GM21447 (cell line): ENCODE measurements around the gene MINPP1.
A peak's percentile ranks its signal among the peaks of the same experiment; 100 is the strongest.
"Not testable (repeated sequence)": the region's sequence is repeated elsewhere in the genome, so short reads cannot be mapped to it uniquely, and the experiment has no call there.

Experiments
- ATAC-seq: cut with Tn5 transposase; IDR thresholded peaks from one replicate; pipeline ENCODE4 v1.9.1; 2021; ENCODE audit not compliant: unreplicated experiment

The MINPP1 gene, protein sequence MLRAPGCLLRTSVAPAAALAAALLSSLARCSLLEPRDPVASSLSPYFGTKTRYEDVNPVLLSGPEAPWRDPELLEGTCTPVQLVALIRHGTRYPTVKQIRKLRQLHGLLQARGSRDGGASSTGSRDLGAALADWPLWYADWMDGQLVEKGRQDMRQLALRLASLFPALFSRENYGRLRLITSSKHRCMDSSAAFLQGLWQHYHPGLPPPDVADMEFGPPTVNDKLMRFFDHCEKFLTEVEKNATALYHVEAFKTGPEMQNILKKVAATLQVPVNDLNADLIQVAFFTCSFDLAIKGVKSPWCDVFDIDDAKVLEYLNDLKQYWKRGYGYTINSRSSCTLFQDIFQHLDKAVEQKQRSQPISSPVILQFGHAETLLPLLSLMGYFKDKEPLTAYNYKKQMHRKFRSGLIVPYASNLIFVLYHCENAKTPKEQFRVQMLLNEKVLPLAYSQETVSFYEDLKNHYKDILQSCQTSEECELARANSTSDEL

DNA sequence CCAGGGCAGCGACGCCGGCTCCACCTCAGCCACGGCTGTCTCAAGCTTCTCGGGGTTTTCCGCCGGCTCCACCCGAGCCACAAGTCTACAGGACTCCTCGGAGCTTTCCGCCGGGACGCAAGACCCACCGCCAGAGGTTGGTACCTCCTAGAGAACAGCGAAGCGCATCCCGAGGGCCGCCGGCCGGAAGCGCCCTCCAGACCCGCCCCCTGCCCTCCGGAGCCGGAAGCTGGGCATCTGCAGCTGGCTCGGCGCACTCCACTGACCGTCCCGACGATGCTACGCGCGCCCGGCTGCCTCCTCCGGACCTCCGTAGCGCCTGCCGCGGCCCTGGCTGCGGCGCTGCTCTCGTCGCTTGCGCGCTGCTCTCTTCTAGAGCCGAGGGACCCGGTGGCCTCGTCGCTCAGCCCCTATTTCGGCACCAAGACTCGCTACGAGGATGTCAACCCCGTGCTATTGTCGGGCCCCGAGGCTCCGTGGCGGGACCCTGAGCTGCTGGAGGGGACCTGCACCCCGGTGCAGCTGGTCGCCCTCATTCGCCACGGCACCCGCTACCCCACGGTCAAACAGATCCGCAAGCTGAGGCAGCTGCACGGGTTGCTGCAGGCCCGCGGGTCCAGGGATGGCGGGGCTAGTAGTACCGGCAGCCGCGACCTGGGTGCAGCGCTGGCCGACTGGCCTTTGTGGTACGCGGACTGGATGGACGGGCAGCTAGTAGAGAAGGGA, at the start of gene MINPP1:
MINPP1 (plus strand) TSS at position 254 of the 726 bp plus-strand sequence; CDS start at position 277, 23 bp downstream.
- ATAC-seq, result peak; percentile 82

DNA sequence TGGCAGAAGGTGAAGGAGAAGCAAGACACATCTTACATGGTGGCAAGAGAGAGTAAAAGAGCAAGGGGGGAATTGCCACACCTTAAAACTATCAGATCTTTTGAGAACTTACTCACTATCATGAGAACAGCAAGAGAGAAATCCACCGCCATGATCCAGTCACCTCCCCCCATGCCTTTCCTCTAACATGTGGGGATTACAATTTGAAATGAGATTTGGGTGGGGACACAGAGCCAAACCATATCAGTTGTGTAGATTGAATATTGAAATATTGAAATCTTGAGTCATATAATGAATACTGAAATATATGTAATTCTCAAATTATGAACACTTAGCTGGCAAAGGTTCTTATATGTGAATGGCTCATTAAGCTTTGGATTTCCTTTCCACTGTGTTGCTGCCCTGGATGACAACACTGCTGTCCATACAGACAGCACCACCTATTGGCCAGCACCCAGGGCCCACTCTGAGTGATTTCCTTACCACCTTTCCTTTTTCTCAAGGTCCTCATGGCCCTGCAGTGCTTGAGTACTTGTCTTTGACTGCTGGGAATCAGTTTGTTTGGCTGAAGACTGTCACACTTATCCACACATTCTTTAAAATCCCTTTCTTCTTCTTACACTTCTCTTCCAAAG, 48.0 kb upstream of the MINPP1 start:
- not testable (repeated sequence) for ATAC-seq

DNA sequence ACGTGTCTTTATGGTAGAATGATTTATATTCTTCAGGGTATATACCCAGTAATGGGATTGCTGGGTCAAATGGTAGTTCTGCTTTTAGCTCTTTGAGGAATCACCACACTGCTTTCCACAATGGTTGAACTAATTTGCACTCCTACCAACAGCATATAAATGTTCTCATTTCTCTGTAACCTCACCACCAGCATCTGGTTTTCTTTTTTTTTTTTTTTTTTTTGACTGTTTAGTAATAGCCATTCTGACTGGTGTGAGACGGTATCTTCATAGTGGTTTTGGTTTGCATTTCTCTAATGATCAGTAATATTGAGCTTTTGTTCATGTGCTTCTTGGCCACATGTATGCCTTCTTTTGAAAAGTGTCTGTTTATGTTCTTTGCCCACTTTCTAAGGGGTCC, 42.9 kb upstream of the MINPP1 start:
- ATAC-seq, result not testable (repeated sequence)

DNA sequence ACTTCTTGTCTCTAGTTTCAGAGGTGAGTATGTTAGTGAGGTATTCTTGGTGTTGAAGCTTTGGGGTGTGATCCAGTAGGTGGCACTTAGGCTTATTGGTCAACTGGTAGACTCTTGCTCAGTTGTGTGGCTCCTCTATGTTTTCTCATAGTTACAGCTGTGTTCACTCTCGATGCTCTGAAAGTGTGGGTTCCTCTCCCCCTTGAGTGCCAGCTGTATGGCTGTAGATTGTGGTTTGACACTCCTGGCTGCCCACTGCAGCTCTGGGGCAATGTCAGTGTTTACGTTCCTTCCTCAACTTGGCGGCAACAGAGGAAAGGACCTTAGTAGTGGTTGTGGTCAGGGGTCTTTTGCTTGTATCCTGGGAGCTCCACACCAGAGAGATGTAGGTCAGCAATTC, 37.8 kb upstream of the MINPP1 start:
- ATAC-seq, result not testable (repeated sequence)

DNA sequence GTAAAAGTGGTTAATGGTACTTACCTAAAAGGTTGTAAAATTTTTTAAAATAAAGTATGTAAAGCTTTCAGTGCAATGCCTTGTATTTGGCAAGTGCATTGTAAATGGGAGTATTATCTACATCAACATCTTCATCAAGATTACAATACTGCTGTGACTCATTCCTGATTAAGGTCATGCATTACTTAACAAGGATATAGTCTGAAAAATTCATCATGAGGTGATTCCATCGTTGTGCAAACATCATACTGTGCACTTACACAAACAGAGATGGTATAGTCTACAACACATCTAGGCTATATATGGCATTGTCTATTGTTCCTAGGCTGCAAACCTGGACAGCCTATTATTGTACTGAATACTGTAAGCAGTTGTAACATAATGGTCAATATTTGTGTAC, 16.0 kb upstream of the MINPP1 start:
- ATAC-seq, result not testable (repeated sequence)

DNA sequence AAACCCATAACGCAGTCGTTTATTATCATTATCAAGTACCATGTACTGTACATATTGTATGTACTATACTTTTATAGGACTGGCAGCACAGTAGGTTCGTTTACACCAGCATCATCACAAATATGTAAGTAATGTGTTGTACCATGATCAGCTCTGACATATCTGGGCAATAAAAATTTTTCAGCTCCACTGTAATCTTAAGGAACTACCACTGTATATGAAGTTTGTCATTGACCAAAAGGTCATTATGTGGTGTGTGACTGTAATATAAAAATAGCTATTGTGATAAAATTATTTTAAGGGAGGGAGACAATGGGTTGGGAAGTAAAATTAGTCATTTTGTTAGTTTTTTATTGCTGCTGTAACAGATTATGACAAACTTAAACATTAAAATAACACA, 14.4 kb upstream of the MINPP1 start:
- ATAC-seq, result not testable (repeated sequence)

DNA sequence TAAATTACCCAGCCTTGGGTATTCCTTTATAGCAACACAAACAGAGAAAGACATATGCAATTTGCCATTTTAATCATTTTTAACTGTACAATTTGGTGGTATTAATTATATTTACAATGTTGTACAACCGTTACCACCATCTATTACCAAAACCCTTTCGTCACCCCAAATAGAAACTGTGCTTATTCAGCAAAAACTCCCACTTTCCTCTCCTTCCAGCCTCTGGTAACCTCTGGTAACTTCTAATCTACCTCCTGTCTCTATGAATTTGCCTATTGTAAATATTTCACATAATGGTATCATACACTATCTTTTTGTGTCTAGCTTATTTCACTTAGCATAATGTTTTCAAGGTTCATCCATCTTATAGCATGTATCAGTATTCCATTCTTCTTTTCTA, 12.2 kb upstream of the MINPP1 start:
- ATAC-seq, result not testable (repeated sequence)

DNA sequence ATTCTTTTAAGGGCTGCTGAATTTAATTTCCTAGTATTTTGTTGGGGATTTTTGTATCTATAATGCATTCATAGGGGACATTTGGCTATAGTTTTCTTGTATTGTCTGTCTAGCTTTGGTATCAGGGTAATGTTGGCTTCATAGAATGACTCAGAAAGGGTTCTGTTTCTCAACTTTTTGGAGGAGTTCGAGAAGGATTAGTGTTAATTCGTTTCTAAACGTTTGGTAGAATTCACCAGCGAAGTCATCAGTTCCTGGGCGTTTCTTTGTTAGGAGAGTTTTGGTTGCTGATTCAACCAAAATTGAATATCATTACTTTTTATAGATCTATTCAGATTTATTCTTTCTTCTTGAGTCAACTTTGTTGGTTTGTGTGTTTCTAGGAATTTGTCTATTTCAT, 9.2 kb upstream of the MINPP1 start:
- ATAC-seq, result not testable (repeated sequence)

DNA sequence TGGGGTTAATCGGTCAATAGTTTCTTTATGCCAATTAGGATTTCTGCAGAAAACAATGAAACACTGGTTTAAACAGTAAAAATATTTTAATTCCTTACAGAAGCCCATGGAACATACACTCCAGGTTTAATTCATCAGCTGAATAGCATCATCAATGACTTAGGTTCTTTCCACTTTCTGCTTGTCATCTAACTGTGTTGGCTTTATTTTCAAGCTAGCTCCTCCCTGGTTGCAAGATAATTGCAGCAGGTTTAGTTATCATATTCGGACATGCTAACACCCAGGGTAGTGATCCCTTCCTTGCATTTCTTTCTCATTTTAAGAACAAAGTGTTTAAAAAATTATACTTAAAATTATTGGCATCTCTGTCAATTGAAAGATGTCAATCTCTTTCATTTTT, 7.3 kb upstream of the MINPP1 start:
- ATAC-seq, result not testable (repeated sequence)

DNA sequence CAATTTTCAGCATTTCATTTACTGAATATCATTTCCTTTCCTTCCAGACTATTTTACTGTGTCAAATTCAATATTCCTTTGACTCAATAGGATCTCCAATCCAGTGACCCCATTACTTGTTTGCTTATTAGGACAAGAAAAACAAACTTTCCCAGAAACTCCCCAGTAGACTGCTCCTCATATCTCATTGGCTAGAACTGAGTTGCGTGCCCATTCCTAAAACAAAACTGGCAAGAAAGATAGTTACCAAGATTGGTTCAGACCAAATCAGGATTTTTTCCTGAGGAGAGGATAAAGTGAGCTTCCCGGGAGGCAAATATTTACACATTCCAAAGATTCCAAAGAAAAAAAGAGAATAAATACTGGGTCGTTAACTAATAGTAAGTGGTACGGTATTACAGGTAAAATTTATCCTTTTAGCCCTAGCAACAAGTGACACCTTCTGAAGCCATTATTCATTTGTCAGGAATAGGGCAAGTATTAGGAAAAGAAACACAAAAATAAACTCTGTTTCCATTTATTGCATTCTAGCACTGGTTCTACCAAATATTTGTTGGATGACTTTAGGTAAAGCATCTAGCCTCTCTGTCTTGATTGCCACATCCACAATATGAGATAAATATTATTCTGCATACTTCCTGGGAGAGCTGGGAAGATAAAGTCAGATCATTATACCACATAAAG, 6.4 kb upstream of the MINPP1 start:
- not testable (repeated sequence) for ATAC-seq

DNA sequence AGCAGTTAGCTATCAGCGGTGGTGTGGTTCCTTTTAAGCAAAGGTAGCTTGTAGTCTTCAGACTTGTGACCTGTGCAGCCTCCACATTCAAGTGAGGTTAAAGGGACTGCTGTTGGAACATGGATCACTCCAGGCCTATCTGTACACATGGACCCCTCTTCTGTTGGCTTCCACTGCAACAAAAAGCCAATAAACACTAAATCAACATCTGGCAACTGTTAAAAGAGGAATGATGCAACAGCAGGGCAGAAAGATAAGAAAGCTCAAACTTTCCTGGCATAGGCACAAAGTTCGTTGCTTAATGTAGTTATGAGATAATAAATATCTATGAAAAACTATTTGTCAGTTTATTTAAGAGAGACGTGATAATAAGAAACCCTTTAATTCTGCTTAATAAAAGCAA, 4.0 kb upstream of the MINPP1 start:
- ATAC-seq, result no peak

DNA sequence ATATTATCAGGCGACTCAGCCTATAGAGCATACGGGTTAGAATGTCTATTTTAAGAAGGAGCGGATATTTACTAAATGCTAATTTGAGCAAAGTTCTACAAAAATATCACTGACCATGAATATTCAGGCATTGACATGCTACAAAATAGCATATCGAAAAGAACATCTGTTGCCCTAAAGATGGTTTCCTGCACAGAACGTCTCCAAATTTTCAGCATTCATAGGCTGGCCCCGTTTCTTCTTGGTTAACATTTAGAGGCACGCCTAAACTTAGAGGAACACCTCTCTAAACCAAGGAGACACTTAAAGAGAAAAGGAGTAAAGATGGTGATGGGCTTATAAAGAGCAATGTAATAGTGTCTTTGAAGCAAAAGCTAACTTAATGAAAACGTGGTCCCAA, 1.3 kb upstream of the MINPP1 start:
- no peak for ATAC-seq

DNA sequence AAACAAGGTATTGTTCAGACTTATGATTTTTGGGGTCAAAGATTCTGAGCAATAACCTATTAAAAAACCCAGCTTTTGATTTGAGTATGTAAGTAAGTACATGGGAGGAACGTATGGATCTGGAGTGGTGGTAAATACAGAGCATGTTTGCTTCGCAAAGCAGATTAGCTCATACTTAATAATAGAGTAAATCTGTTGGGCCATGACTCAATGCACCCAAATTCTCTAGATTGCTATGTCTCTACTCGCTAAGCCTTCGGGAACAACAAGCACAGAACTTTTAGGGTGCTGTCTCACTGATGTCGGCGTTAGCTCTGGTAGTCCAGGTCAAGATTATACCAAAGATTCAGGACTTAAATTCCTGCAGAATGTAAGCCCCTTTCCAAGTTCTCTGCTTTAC, 807 bp upstream of the MINPP1 start:
- ATAC-seq, result no peak

DNA sequence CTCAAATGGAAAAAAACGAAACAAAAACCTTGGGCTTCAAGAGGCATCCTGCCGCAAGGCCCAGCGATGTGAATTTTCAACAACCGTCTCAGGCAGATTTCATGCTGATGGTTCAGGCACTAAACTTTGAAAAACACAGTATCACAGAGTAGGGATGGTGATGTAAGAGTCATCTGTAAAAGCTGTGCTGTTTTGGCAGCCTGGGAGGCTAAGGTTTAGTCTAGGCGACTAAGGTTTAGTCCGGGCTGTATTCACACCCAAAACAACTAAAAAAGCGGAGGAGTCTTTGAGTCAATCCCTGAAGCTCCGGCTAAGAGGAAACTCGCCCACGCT, 420 bp upstream of the MINPP1 start:
- ATAC-seq, result no peak

DNA sequence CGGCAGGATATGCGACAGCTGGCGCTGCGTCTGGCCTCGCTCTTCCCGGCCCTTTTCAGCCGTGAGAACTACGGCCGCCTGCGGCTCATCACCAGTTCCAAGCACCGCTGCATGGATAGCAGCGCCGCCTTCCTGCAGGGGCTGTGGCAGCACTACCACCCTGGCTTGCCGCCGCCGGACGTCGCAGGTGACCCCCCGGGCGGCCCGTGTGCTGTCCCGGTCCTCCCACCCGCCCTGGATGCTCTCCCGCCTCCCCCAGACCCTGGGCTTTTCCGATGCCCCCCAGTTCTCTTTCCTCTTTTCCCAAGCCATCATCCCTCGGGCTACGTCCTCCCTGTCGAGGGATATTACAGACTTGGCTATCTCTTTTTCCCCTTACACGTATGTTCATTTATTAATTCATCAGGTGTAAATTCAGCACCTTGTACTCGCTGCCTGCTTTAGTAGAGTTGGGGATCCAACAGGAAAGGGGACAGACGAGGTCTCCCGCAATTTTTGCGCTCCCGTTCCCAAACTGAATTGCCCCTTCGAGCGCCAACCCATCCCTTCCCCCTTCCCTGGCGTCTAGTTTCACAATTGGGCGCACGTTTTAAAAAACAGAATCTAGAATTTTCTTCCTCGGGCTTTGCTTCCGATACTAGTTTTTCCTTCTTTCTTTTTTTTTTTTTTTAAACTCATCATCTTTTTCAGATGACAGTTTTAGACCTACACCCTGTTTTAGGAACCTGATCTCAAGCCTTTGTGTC, 846 bp downstream of the MINPP1 start:
- peak; percentile 65 for ATAC-seq

DNA sequence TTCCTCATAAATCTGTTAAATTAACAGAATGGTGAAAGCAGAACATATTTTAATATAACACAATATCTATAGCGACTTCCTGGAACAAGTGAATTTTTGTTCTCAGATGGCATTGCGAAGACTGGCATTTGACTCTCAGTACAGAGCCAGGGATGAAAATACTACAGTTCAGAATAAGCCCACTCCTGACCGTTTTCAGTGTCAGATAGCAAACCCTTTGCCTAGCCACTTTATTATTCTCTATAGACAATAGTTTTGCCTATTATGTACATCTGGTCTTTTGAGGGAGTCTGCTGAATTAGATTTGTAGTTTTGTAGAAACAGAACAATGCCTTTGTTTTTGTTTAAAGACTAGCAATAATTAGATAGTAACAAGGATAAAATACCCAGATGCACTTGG, 2.3 kb downstream of the MINPP1 start:
- ATAC-seq, result no peak

DNA sequence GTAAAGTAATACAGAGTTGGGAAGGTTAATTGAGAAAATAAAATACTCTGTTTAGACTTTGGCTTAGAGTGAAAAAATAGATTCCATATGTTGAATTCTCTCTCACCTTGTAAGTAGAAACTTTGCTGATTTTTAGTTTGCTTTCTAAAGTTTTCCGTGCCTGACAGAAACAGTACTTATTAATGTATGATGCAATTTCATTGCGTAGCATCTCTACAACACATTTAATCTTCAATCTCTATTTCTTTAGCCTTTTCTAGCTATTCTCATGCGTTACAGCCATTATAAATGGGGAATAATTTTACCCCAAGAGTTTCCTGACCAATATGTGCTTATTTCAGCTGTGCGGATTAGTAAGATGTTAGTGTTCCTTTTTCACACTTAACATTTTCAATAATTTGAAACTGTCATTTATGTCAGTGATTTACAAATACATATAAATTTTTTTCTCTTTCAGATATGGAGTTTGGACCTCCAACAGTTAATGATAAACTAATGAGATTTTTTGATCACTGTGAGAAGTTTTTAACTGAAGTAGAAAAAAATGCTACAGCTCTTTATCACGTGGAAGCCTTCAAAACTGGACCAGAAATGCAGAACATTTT, 3.3 kb downstream of the MINPP1 start:
- no peak for ATAC-seq

DNA sequence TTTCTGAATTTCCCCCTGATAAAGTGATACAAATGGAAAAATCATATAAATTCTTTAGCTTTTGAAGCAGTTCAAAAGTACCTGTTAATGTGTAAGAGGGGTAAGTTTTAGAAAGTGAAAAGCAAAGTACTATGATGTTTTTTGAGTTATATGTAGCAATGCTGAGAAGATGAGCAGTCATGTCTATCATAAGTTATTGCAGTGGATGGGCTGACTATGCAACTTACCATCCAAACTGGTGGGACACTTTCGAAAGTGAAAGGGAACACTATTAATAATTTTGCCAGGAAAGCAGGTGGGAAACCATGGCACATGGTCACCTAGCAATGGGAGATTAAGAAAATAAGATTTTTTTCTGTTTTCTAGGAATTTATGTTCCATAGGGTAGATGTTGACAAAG, 4.1 kb downstream of the MINPP1 start:
- no peak for ATAC-seq

DNA sequence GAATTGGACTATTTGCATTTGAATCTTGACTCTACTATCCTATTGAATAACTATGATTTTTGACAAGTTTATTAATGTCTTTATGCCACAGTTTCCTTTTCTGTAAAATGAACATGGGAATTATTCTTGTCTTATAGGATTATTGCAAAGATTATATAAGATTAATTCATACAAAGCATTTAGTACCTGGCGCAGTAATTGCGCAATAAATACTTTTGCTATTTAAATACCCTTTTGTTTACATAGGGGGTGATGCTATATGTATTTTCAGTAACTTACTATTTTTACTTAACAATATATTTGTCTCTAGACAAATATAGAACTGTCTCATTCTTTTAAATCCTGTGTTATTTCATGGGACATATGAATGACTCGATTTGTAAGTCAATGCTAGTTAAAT, 5.3 kb downstream of the MINPP1 start:
- ATAC-seq, result no peak

DNA sequence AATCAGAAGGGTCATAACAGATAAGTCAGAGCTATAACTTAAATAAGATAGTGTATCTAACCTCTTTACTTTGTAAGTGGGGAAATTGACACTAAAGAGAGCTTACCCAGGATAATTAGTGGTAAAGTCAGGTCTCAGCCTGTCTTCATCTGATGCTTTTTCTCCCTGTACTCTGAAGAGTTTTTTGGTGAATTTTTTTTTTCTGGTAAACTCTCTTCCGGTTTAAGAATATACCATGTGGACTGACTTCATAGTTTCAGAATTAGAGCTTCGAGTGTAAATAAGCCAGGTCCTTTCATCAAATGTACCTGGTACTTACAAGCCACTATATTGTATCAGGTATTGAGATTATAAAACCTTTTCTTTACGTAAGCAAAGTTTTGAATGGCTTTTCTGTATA, 6.8 kb downstream of the MINPP1 start:
- ATAC-seq, result no peak
